HG03095 (cell line): Measurements from ENCODE around the gene TNIK.

Experiments used
- ATAC-seq: cut with Tn5 transposase; IDR thresholded peaks from one replicate; pipeline ENCODE4 v1.9.1; 2021; ENCODE audit warnings: moderate library complexity; ENCODE audit not compliant: unreplicated experiment

TNIK gene

GRCh38 chr3:171181907-171182690, 278.1 kb downstream of the TNIK start:
- ATAC-seq = no peak

DNA sequence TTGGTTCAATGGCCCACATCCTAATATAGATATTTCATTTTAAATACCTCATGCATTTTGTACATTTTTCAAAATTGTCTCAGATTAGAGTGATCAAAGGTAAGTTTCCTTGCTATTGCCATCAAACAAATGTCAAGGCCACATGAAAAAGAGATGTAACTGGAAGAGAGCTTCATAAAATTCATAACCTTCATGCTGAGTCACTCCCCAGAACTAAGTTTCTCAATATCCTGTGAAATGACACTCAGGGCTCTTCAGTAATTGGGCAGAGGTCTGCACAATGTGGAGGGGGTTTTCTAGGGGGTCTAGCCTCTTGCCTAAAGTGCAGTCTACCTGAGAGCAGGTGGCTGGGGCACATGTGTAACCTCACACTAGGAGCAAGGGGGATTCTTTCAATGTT, 281.5 kb downstream of the TNIK start:
- ATAC-seq = no peak

DNA sequence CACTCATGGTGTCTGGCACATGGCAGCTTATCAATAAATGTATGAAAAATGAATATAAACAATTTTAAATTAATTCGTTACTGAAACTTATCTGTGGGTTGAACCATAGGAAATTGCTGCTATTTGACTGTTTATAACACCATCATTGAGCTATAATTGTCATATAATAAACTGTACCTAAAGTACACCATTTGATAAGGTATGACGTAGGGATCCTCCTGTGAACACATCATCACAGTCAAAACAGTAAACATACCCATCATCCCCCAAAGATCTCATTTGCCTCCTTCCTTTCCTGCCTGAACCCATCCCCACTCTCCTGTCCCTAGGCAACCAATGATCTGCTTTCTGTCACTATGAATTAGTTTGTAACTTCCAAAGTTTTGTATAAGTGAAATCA, 282.7 kb downstream of the TNIK start:
- ATAC-seq = no peak

GRCh38 chr3:171177056-171177455, 283.1 kb downstream of the TNIK start:
- no peak for ATAC-seq

DNA sequence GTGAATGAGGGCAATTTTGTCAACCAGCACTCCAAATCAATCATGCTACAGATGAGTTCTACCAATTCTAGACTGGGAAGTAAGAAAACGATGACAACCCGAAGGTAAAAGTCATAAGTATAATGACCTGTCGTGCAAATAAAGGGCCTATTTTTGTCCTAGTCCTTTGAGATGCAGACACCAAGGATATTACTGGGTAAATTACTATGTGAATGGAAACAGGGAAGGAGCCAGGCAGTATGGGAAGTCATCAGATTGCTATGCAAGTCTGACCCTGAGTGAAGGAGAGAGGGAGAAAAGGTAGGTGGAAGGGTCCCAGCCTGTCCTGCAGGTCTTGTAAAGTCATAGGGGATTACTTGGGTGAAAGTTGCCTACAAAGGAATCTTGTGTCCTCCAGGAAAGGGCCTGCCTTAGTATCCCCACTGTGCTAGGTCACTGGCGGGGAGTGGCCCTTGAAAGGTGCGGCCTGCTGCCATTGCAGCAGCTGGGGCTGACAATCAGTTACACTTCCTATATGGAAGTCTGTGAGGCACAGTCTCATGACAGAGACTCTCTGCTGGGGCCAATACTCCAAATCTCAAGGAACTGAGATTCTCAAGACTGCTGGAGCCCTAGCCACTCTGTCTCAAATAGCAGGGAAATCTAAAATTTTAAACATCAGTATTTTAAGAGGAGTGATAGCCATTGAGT, 283.8 kb downstream of the TNIK start:
- no peak for ATAC-seq

GRCh38 chr3:171175741-171176234, 284.4 kb downstream of the TNIK start:
- ATAC-seq = no peak

- no peak for ATAC-seq
Measured at GRCh38 chr3:171173736-171174135, 286.5 kb downstream of the TNIK start.

- ATAC-seq = no peak
Measured at GRCh38 chr3:171172070-171172469, 288.1 kb downstream of the TNIK start.

- ATAC-seq = no peak
Measured at GRCh38 chr3:171169866-171170265, 290.3 kb downstream of the TNIK start.

- no peak for ATAC-seq
Measured at GRCh38 chr3:171169443-171169842, 290.8 kb downstream of the TNIK start.

DNA sequence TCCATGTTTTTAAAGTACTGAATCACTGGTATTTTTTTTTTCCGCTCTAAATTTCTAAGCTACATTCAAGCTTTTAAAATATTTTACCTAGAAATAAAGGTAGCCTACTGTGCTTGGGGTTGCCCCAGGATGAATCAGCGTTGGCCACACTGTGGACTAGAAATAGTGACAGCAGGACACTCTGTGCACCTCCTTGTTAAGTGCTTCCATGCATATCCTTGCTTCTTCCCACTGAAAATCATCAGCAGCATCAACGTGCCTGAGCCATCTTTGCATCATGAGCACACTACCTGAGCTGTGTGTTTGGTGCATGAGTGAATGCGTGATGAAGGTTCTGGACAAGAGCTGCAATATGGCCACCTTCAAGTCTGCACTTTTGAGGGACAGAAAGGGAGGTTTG, 291.7 kb downstream of the TNIK start:
- ATAC-seq = no peak

DNA sequence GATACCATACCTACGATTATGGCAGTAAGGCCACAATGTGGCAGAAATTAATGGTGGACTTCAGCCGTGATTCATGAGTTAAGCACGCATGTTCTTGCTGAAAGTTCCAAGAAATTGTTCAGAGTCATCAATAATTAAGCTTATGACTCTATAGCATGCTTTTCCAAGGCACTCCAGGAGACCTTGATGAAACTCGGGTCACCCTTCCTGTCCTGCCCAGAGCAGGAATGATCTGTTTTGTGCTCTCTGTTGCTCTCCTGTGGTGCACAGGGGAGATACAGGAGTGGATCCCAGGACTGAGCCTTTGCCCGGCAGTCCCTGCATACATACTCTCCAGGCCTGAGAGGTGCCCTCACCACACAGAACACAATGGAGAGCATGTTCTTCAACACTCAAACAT, 292.1 kb downstream of the TNIK start:
- ATAC-seq = no peak

- ATAC-seq = peak; percentile 35
Measured at GRCh38 chr3:171165983-171166382, 294.2 kb downstream of the TNIK start.

- ATAC-seq = peak; percentile 71
Measured at GRCh38 chr3:171165499-171165921, 294.7 kb downstream of the TNIK start.

- ATAC-seq = no peak
Measured at GRCh38 chr3:171164067-171164465, 296.1 kb downstream of the TNIK start.

- no peak for ATAC-seq
Measured at GRCh38 chr3:171163101-171164066, 296.8 kb downstream of the TNIK start.

DNA sequence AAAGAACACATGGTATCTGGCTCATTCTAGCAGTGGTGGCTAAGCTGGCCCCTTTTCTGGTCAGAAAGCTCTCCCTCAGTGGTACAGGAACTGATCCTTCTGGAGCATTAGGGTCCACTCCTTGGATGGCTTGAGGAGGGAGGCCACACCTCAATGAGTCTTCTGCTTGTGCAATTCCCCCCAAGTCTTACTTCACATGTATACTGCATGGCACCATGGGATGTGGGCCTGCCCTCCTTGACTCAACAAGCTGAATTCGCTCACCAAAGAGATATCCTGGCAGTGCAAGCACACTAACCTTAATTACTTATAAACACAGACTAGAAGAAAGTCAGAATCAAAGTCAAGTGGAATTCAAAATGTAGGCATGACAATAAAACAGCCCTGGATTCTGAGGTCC, 299.9 kb downstream of the TNIK start:
- no peak for ATAC-seq

DNA sequence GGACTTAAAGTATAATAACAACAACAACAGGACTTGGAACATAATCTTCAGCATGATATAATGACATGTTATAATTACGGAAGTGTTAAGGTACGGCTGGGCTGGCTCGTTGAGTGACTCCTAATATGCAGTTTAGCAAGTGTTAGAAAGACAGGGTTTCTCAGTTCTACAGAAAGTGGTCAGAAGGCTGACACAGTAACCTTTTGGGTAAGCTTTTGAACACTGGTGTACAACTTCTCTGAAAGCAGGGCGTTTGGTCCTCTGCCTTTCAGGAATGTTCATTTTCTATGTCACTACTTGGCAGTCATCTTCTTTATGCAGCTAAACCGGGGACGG, 300.4 kb downstream of the TNIK start:
- no peak for ATAC-seq

GRCh38 chr3:171159024-171159821, 301.0 kb downstream of the TNIK start:
- no peak for ATAC-seq

DNA sequence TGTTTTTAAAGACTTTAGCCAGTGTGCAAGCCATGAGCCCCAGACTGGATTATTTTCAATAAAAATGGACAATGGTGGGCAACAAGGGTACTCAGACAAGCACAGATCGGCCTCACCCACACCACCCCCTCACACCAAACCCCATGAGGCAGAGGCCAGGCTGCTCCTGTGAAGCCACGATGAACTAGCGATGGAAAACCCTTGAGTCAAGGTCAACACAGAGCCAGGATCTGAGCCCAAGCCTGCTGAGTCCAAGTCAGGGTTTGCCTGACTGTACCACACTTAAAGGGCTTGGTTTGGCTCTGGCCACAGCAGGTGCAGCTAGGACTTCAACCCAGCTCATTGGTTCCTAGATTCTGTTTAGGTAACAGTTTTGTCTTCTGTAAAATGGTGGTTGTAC, 302.2 kb downstream of the TNIK start:
- ATAC-seq = no peak
